ENCODE results near the gene SKA2.

DNA sequence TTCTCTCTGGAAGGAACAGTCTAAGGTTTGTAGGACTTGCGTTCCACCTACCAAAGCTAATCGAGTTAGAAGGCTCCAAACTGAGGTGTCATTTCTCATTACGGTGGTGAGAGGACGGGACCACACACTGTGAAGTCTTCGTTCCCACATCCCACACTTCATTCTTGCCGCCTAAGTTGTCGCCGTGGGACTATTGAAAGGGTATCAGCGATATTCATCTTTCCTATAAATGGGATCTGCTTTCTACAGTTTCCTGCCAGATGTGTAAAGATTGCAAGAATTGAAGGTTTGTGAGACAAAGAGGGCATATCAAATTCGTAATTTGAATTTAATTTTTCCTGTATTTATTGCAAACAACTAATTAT lies 47.7 kb downstream of the SKA2 start:
- TF ChIP-seq, protein P1, sequence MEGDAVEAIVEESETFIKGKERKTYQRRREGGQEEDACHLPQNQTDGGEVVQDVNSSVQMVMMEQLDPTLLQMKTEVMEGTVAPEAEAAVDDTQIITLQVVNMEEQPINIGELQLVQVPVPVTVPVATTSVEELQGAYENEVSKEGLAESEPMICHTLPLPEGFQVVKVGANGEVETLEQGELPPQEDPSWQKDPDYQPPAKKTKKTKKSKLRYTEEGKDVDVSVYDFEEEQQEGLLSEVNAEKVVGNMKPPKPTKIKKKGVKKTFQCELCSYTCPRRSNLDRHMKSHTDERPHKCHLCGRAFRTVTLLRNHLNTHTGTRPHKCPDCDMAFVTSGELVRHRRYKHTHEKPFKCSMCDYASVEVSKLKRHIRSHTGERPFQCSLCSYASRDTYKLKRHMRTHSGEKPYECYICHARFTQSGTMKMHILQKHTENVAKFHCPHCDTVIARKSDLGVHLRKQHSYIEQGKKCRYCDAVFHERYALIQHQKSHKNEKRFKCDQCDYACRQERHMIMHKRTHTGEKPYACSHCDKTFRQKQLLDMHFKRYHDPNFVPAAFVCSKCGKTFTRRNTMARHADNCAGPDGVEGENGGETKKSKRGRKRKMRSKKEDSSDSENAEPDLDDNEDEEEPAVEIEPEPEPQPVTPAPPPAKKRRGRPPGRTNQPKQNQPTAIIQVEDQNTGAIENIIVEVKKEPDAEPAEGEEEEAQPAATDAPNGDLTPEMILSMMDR (IDR thresholded peaks at IDR 0.05; ENCODE audit: low read depth, low read length, missing input control) = no peak
- TF ChIP-seq TAF1 (conservative IDR thresholded peaks at IDR 0.05) (no peak), REST (IDR thresholded peaks at IDR 0.05) (no peak), MAX (IDR thresholded peaks at IDR 0.05) (no peak), YY1 (IDR thresholded peaks at IDR 0.05) (no peak), JUND (IDR thresholded peaks at IDR 0.05) (no peak), RAD21 (IDR thresholded peaks at IDR 0.05) (no peak), FOXA1 (IDR thresholded peaks at IDR 0.05) (no peak), SP1 (IDR thresholded peaks at IDR 0.05) (no peak)
- TF ChIP-seq, protein P2, sequence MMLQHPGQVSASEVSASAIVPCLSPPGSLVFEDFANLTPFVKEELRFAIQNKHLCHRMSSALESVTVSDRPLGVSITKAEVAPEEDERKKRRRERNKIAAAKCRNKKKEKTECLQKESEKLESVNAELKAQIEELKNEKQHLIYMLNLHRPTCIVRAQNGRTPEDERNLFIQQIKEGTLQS (IDR thresholded peaks at IDR 0.05) = no peak

All from liver (tissue), 3 donors.